HG03196 (cell line): ENCODE data around the gene ZNF189.

ENCODE experiments used
- ATAC-seq: cut with Tn5 transposase; IDR thresholded peaks from one replicate; pipeline ENCODE4 v1.9.1; 2021; ENCODE audit not compliant: unreplicated experiment

ZNF189 gene

GRCh38 chr9:101398068-101398929, at the start of gene ZNF189, which contains the start of gene MRPL50:
Gene ZNF189 (plus strand): TSS chr9:101398851. CDS start chr9:101399157, 306 bp downstream.
Gene MRPL50 (minus strand): TSS chr9:101398618. CDS start chr9:101398592, 26 bp downstream.
- peak; percentile 99 for ATAC-seq

GRCh38 chr9:101350285-101350684, 48.4 kb upstream of the ZNF189 start:
- ATAC-seq, result no peak

GRCh38 chr9:101352892-101353463, 45.7 kb upstream of the ZNF189 start:
- no peak for ATAC-seq

- no peak for ATAC-seq
Observed at GRCh38 chr9:101353683-101354082, 45.0 kb upstream of the ZNF189 start.

- ATAC-seq, result no peak
Observed at GRCh38 chr9:101354143-101354764, 44.4 kb upstream of the ZNF189 start.

- no peak for ATAC-seq
Observed at GRCh38 chr9:101354765-101355708, 43.6 kb upstream of the ZNF189 start.

- ATAC-seq, result no peak
Observed at GRCh38 chr9:101356619-101357018, 42.0 kb upstream of the ZNF189 start.

GRCh38 chr9:101359679-101360078, 39.0 kb upstream of the ZNF189 start:
- ATAC-seq, result no peak

- no peak for ATAC-seq
Observed at GRCh38 chr9:101360647-101361046, 38.0 kb upstream of the ZNF189 start.

GRCh38 chr9:101362450-101362849, 36.2 kb upstream of the ZNF189 start:
- no peak for ATAC-seq

GRCh38 chr9:101365181-101365580, 33.5 kb upstream of the ZNF189 start:
- no peak for ATAC-seq

- ATAC-seq, result no peak
Observed at GRCh38 chr9:101366038-101366756, 32.5 kb upstream of the ZNF189 start.

- no peak for ATAC-seq
Observed at GRCh38 chr9:101367323-101367722, 31.3 kb upstream of the ZNF189 start.

- no peak for ATAC-seq
Observed at GRCh38 chr9:101369286-101369685, 29.4 kb upstream of the ZNF189 start.

- ATAC-seq, result no peak
Observed at GRCh38 chr9:101369884-101370531, 28.6 kb upstream of the ZNF189 start.

GRCh38 chr9:101371813-101372212, 26.8 kb upstream of the ZNF189 start:
- ATAC-seq, result no peak

GRCh38 chr9:101372327-101373118, 26.1 kb upstream of the ZNF189 start:
- no peak for ATAC-seq

GRCh38 chr9:101375546-101375945, 23.1 kb upstream of the ZNF189 start:
- no peak for ATAC-seq
